Thyroid gland (tissue), 4 donors: ENCODE results near the gene NAA80. TPM values are rescaled to one million over a fixed set of nuclear protein-coding genes. Genes with fewer than 3 reads are reported as not detected.

Experiments
- DNase-seq, 2 donors: peaks; one replicate each; pipeline ENCODE4 v3.0.0-alpha.2; 2019
- H3K27ac ChIP-seq, 3 donors: fragments of 200-600 bp; sonication (generic); 1 replicate in 2 of 3; 2 replicates in 1 of 3; pipeline ENCODE4 v1.5.1; 2016 to 2019; ENCODE audit warnings: mild to moderate bottlenecking in 1 of 3, moderate library complexity in 1 of 3
- H3K27me3 ChIP-seq: fragments of 200-600 bp; sonication (generic); one replicate; pipeline ENCODE4 v1.5.1; 2019
- H3K36me3 ChIP-seq, 2 donors: fragments of 200-600 bp; sonication (generic); one replicate each; pipeline ENCODE4 v1.5.1; 2016 to 2019
- H3K4me1 ChIP-seq, 2 donors: fragments of 200-600 bp; sonication (generic); one replicate each; pipeline ENCODE4 v1.5.1; 2017 to 2019
- H3K4me3 ChIP-seq, 3 donors: fragments of 200-600 bp; sonication (generic); replicated peaks in 1 of 3; 1 replicate in 2 of 3; 2 replicates in 1 of 3; pipeline ENCODE4 v1.5.1; 2016; ENCODE audit warnings: mild to moderate bottlenecking in 1 of 3
- H3K9me3 ChIP-seq: fragments of 200-600 bp; sonication (generic); one replicate; pipeline ENCODE4 v1.5.1; 2017
- POLR2A ChIP-seq, 2 donors: fragments of 450-650 bp; IDR thresholded peaks; one replicate each; pipeline ENCODE4 v1.6.1; 2017; ENCODE audit warnings: antibody characterized with exemption in 2 of 2, mild to moderate bottlenecking in 2 of 2, moderate library complexity in 1 of 2
- WGBS, 2 donors: methylation state at CpG; one replicate each; pipeline ENCODE4 v1.1.5; 2017; 5-methylcytosine and 5-hydroxymethylcytosine counted together
- intact Hi-C: fragments of 100-400 bp; cut with DNase I; formaldehyde crosslinking; loops from one replicate; pipeline ENCODE4 v1.15.1; 2023
- total RNA-seq, 4 donors: library from RNA; depleted of rRNA; stranded (reverse); fragments of >200 nt; gene quantifications; one replicate each; pipeline ENCODE4 v1.2.3, GENCODE V29; 2016
- TF ChIP-seq, protein P1 (sequence below), 6 experiments: fragments of 200-600 bp in 3 of 6; fragments of 450-650 bp in 3 of 6; sonication (generic) in 3 of 6; IDR thresholded peaks; one replicate each; pipeline ENCODE4 v1.5.1; 2016 to 2019; ENCODE audit warnings: antibody characterized with exemption in 6 of 6, mild to moderate bottlenecking in 2 of 6, inconsistent platforms in 1 of 6, moderate library complexity in 1 of 6

Gene NAA80
- total RNA-seq, 4 donors from 2014 or later = 6.9 to 15.2 (median 10.8) TPM

DNA sequence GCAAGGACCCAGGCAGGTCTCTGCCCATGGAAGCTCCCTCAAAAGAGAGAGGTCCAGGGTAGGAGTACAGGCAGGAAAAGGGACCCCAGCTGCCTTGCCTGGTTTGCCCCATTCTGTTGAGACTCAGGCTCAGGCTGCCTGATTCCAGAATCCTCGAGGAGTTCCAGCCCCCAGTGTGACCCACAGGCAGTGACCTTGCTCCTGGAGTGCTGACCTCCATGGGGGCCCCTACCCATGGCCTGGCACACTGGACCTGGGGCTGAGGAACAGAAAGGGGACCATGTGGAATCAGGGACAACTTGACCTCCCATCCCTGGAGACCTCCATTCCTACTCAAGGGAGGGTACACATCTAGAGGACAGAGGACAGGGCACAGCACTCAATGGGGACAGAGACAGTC, 33.6 kb downstream of the NAA80 start:
- WGBS, 2 donors = 60% methylated on average over 1 of the region's 1 CpG; no CpG with 5 or more reads in 1 of the 2 donors
- no peak for DNase-seq
- Histone ChIP-seq H3K4me1 (peaks cover 70 to 80% of the 10 kb centered on the region in 2 donors), H3K9me3 (no peaks in the 10 kb centered on the region), H3K36me3 (no peaks in the 10 kb centered on the region), H3K27me3 (no peaks in the 10 kb centered on the region), H3K4me3 (no peak overlapping the region), H3K27ac (peak overlapping the region; percentile 87 to 92 (median 91))
- no peak for TF ChIP-seq POLR2A (IDR thresholded peaks at IDR 0.05)
- TF ChIP-seq, protein P1, sequence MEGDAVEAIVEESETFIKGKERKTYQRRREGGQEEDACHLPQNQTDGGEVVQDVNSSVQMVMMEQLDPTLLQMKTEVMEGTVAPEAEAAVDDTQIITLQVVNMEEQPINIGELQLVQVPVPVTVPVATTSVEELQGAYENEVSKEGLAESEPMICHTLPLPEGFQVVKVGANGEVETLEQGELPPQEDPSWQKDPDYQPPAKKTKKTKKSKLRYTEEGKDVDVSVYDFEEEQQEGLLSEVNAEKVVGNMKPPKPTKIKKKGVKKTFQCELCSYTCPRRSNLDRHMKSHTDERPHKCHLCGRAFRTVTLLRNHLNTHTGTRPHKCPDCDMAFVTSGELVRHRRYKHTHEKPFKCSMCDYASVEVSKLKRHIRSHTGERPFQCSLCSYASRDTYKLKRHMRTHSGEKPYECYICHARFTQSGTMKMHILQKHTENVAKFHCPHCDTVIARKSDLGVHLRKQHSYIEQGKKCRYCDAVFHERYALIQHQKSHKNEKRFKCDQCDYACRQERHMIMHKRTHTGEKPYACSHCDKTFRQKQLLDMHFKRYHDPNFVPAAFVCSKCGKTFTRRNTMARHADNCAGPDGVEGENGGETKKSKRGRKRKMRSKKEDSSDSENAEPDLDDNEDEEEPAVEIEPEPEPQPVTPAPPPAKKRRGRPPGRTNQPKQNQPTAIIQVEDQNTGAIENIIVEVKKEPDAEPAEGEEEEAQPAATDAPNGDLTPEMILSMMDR (IDR thresholded peaks at IDR 0.05) = no peak
- intact Hi-C loops = no loop called here

DNA sequence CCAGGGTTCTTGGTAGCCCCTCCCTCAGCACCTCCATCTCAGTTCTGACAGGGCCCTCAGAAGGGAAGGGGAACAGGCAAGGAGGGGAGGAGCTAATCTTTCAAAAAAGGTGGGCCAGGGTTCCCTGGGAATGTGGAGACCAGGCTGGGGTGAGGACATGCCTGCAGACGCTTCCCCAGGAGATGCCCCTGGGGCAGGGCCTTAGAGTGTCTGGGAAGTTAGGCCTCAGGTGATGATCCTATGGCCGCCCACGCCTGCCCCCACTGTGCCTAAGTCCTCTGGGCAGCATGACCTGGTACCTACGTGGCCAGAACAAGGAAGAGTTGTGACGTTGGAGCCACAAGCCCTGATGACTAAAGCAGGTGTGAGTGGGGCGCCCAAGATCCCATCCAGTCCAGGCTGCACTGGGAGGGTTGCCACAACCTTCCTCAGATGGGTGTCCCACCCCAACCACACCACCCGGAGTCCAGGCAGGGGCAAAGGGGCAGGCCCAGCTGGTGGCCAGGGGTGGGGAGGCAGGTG, 34.2 kb downstream of the NAA80 start:
- Histone ChIP-seq H3K27me3 (no peaks in the 10 kb centered on the region), H3K9me3 (no peaks in the 10 kb centered on the region), H3K27ac (peak overlapping the region; percentile 87 to 92 (median 91)), H3K4me3 (no peak overlapping the region), H3K4me1 (peaks cover 75 to 79% of the 10 kb centered on the region in 2 donors), H3K36me3 (no peaks in the 10 kb centered on the region)
- WGBS, 2 donors = 69 to 75% methylated on average over 6 to 7 of the region's 7 CpGs
- no peak for DNase-seq
- TF ChIP-seq, protein P1 (IDR thresholded peaks at IDR 0.05) = no peak
- peak in 1 of 2 donors; percentile 70 for TF ChIP-seq POLR2A (IDR thresholded peaks at IDR 0.05)
- intact Hi-C loops = no loop called here

DNA sequence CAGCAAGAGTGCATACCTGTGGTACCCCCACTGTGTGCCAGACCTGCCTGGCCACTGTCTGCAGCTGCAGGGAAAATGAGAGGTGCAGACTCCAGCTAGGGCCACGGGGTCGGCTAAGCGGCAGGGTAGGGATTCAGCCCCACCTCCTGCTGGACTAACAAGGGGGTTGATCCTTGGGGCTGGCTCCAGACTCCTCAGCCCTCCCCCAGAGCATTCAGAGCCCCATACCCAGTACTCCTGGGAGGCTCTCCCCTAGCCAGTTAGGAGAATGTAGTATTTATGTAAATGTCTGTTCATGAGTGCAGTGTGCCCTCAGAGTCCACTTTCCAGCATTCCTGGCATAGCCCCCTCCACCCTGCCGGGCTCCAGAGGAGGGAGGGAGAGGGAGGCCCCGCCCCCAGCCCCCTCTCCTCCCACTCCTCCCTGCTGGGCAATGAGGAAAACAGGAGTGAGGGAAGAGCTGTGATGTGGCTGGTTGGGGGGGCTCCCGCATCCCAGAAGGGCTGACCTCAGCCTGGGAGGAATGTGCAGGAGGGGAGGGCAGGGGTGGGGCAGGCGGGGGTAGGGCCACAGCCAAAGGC, 34.7 kb downstream of the NAA80 start:
- Histone ChIP-seq H3K27ac (peak overlapping the region; percentile 87 to 92 (median 91)), H3K4me3 (no peak overlapping the region), H3K27me3 (no peaks in the 10 kb centered on the region), H3K9me3 (no peaks in the 10 kb centered on the region), H3K4me1 (peaks cover 73 to 78% of the 10 kb centered on the region in 2 donors), H3K36me3 (no peaks in the 10 kb centered on the region)
- peak; percentile 93 to 97 for DNase-seq
- WGBS, 2 donors = 0 to 15% methylated on average over 1 to 4 of the region's 7 CpGs
- peak in 1 of 2 donors; percentile 20 for TF ChIP-seq POLR2A (IDR thresholded peaks at IDR 0.05)
- TF ChIP-seq, protein P1 (IDR thresholded peaks at IDR 0.05) = no peak
- intact Hi-C loops = no loop called here

DNA sequence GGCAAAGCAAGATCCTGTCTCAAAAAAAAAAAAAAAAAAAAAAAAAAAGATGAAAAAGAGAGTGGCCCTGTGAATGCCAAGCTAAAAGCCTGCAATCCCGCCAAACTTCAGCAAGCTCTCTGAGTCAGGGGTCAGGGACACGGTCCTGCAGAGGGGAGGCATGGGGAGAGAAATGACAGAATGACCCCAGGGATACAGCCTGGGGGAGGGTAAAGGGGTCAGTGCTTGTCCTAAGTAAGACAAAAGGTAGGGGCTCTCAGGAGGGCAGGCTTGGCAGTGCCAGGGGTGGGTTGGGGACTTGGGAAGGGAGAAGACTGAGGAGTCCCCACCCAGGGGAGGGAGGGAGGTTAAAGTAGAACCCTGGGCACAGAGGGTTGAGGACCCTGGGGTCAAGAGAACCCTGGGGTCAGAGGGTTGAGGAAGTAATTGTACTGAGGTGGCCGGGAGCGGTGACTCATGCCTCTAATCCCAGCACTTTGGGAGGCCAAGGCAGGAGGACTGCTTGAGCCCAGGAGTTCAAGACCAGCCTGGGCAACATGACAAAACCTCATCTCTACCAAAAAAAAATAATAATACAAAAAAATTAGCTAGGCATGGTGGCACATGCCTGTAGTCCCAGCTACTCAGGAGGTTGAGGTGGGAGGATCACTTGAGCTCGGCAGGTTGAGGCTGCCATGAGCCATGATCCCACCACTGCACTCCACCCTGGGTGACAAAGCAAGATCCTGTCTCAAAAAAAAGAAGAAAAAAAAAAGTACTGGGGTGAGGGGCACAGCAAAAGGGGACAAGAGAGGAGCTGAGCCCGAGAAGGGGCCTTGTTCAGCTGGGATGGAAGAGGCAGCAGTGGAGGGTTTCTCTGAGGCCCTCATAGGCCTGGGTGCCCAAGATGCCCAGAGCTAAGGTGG, 35.5 kb downstream of the NAA80 start:
- 64 to 72% methylated on average over 6 of the region's 6 CpGs for WGBS, 2 donors
- no peak for DNase-seq
- no peaks in the 10 kb centered on the region for H3K9me3 ChIP-seq

More for the DNA sequence above, 35.5 kb downstream of the NAA80 start:
- H3K36me3 ChIP-seq = no peaks in the 10 kb centered on the region
- intact Hi-C loops = no loop called here
- H3K27me3 ChIP-seq = no peaks in the 10 kb centered on the region
- H3K4me3 ChIP-seq = no peak overlapping the region
- TF ChIP-seq, protein P1 (IDR thresholded peaks at IDR 0.05) = no peak
- TF ChIP-seq POLR2A (IDR thresholded peaks at IDR 0.05) = no peak
- peaks cover 68 to 73% of the 10 kb centered on the region in 2 donors for H3K4me1 ChIP-seq
- H3K27ac ChIP-seq = peak overlapping the region; percentile 87 to 92 (median 91)
